WERI-Rb-1 (cell line): ENCODE results near the gene FGFBP2.

ENCODE experiments used
- DNase-seq: peaks from one replicate; pipeline ENCODE4 v3.0.0-alpha.2; 2020
- H3K27ac ChIP-seq: fragments of 250-450 bp; sonication (Bioruptor Pico); 2 replicates; pipeline ENCODE4 v1.5.1; 2020; ENCODE audit warnings: mild to moderate bottlenecking, moderate library complexity
- H3K27me3 ChIP-seq: fragments of 250-450 bp; sonication (Bioruptor Pico); 2 replicates; pipeline ENCODE4 v1.5.1; 2021; ENCODE audit warnings: mild to moderate bottlenecking, low read depth, moderate library complexity; ENCODE audit not compliant: insufficient read depth, severe bottlenecking
- H3K36me3 ChIP-seq: fragments of 250-450 bp; sonication (Bioruptor Pico); 2 replicates; pipeline ENCODE4 v1.5.1; 2020; ENCODE audit warnings: mild to moderate bottlenecking, moderate library complexity
- H3K4me3 ChIP-seq: 2 replicates; pipeline ENCODE4 v1.5.1; 2011; ENCODE audit warnings: low read depth, mild to moderate bottlenecking, control low read depth, low read length
- H3K9me3 ChIP-seq: fragments of 250-450 bp; sonication (Bioruptor Pico); 2 replicates; pipeline ENCODE4 v1.5.1; 2021; ENCODE audit warnings: mild to moderate bottlenecking, moderate library complexity; ENCODE audit not compliant: severe bottlenecking
- CTCF ChIP-seq: IDR thresholded peaks from 2 replicates; pipeline ENCODE4 v1.5.1; 2011; ENCODE audit warnings: low read depth, mild to moderate bottlenecking, control low read depth, inconsistent platforms, low read length

FGFBP2 gene

GRCh38 chr4:15914736-15915135, 48.2 kb downstream of the FGFBP2 start:
- DNase-seq: no peak
- TF ChIP-seq CTCF: no peak

GRCh38 chr4:15914291-15914690, 48.7 kb downstream of the FGFBP2 start:
- DNase-seq: no peak
- Histone ChIP-seq H3K27ac (no peak overlapping the region), H3K9me3 (no peaks in the 10 kb centered on the region), H3K4me3 (no peak overlapping the region), H3K36me3 (no peaks in the 10 kb centered on the region), H3K27me3 (no peaks in the 10 kb centered on the region)
- TF ChIP-seq CTCF: no peak

More at GRCh38 chr4:15914736-15915135, 48.2 kb downstream of the FGFBP2 start:
- Histone ChIP-seq H3K9me3 (no peaks in the 10 kb centered on the region), H3K27ac (no peak overlapping the region), H3K4me3 (no peak overlapping the region), H3K27me3 (no peaks in the 10 kb centered on the region), H3K36me3 (no peaks in the 10 kb centered on the region)

GRCh38 chr4:15913631-15913970, 49.4 kb downstream of the FGFBP2 start:
- no peak overlapping the region for H3K27ac ChIP-seq
- H3K36me3 ChIP-seq: no peaks in the 10 kb centered on the region

GRCh38 chr4:15912961-15913630, 49.9 kb downstream of the FGFBP2 start:
- no peak for DNase-seq
- no peak overlapping the region for H3K27ac ChIP-seq
- TF ChIP-seq CTCF: no peak

More at GRCh38 chr4:15913631-15913970, 49.4 kb downstream of the FGFBP2 start:
- Histone ChIP-seq H3K9me3 (no peaks in the 10 kb centered on the region), H3K4me3 (no peak overlapping the region), H3K27me3 (no peaks in the 10 kb centered on the region)
- DNase-seq: no peak
- TF ChIP-seq CTCF: no peak

GRCh38 chr4:15912236-15912635, 50.7 kb downstream of the FGFBP2 start:
- no peak overlapping the region for H3K27ac ChIP-seq
- no peak for TF ChIP-seq CTCF
- no peak for DNase-seq

More at GRCh38 chr4:15912961-15913630, 49.9 kb downstream of the FGFBP2 start:
- no peaks in the 10 kb centered on the region for H3K36me3 ChIP-seq
- H3K27me3 ChIP-seq: no peaks in the 10 kb centered on the region
- H3K4me3 ChIP-seq: no peak overlapping the region
- H3K9me3 ChIP-seq: no peaks in the 10 kb centered on the region

More at GRCh38 chr4:15912236-15912635, 50.7 kb downstream of the FGFBP2 start:
- Histone ChIP-seq H3K36me3 (no peaks in the 10 kb centered on the region), H3K27me3 (no peaks in the 10 kb centered on the region), H3K9me3 (no peaks in the 10 kb centered on the region), H3K4me3 (no peak overlapping the region)
